NB4 (cell line): Measurements from ENCODE around the gene KIAA1217.

Experiments
- CTCF ChIP-seq: IDR thresholded peaks from one replicate; pipeline ENCODE4 v1.5.1; 2012; ENCODE audit warnings: low read depth, low read length
- MYC ChIP-seq: IDR thresholded peaks from 2 replicates; pipeline ENCODE4 v1.6.1; 2011; ENCODE audit warnings: low read depth, low read length
- POLR2A ChIP-seq: IDR thresholded peaks from 2 replicates; pipeline ENCODE4 v1.6.1; 2011; ENCODE audit warnings: mild to moderate bottlenecking; ENCODE audit not compliant: insufficient read length; ENCODE audit errors: extremely low read depth

DNA sequence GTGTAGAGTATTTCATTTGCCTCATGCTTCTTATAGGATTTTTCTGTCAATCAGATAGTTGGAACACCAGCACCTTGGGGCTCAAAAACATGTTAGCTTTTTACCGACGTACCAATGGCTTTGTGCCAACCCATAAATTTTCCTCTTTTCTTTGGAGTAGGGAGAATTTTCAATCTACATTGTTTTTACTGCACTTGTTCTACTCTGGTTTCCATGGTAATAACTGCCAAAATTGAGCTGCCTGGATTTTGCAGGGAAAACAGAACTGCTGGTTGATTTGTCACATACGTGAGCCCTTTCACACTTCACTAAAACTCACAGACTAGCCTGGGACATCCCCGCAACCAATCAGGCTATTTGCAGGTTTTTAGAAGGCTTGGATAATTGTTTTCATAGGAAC lies 325.0 kb downstream of the KIAA1217 start:
- TF ChIP-seq CTCF = no peak
- no peak for TF ChIP-seq POLR2A
- TF ChIP-seq MYC = no peak
